ENCODE data around the gene PHACTR4. TPM values are rescaled to one million over a fixed set of nuclear protein-coding genes. Genes with fewer than 3 reads are reported as not detected.

The PHACTR4 gene
- total RNA-seq, 1 experiment from 2014 or later = 35.5 TPM

DNA sequence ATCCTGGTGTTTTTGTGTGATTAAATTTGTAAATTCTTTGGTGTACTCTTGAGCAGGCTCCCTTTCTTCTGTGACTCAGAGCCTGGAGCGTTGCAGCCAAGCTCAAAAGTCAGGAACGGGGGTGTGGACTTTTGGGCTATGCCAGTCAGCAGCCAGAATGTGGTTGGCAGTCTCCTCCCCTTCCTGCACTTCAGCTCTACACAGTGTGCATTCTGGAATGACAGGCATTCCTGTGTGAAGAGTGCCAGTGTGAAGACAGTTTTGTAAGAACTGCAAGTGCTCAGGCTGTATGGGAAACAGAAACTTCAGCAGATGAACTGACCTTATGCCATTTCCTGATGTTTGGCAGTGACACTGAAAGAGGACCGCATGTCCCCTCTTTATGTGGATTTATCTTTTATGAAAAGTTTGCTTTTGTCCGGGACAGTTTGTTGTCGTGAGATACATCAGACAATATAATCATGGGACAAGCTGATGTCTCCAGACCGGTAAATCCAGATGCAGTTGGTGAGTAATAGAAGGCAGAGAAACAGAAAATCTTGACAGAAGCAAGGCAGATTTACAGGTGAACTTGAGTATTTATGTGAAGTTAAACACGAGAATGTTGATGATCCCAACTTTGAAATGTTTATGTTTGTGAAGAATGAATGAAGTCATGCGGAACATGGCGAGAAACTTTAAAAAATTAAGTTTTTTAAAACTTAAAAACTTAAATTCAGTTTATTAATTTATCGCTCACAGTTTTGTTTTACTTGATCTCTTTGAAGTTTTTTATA lies 68.6 kb downstream of the PHACTR4 start:
- TF ChIP-seq CTCF (IDR thresholded peaks at IDR 0.05; ENCODE audit: insufficient read depth in 1 of 2, low read depth in 1 of 2, low read length in 1 of 2, severe bottlenecking in 1 of 2, unreplicated experiment in 1 of 2) = no peak
- Mint-ChIP-seq H3K4me1 (ENCODE audit: low read depth, unreplicated experiment) (peaks cover 6% of the 10 kb centered on the region), H3K9me3 (ENCODE audit: unreplicated experiment) (no peaks in the 10 kb centered on the region), H3K4me3 (ENCODE audit: unreplicated experiment) (peak overlapping the region; percentile 62), H3K27ac (ENCODE audit: unreplicated experiment) (peak overlapping the region; percentile 79), H3K36me3 (ENCODE audit: insufficient read depth, unreplicated experiment) (peaks cover 5% of the 10 kb centered on the region), H3K27me3 (ENCODE audit: insufficient read depth, unreplicated experiment) (no peaks in the 10 kb centered on the region)
- Histone ChIP-seq H3K4me3 (ENCODE audit: low read depth, low read length) (no peak overlapping the region), H3K9me3 (no peaks in the 10 kb centered on the region), H3K36me3 (ENCODE audit: control insufficient read depth, insufficient read depth, low read length) (no peaks in the 10 kb centered on the region), H3K4me1 (peaks cover 5% of the 10 kb centered on the region; the same call in 1 of the 2 replicates), H3K27me3 (replicated peaks; ENCODE audit: control insufficient read depth, insufficient read depth, low read length) (no peaks in the 10 kb centered on the region)
- BruUV-seq (replicated peaks) = TSS peak; percentile 84
- intact Hi-C loops (cut with micrococcal nuclease; ENCODE audit: unreplicated experiment) = no loop called here
- DNase-seq = peak; percentile 57 to 62
- CTCF ChIA-PET = no interaction called here
- POLR2A ChIA-PET = interaction anchor here (0.8 kb wide), 1 partner anchor 67 kb away, joined by 3 read pairs; no protein-coding TSS in a partner anchor

GRCh38 chr1:28439320-28439719 lies 69.8 kb downstream of the PHACTR4 start:
- H3K27ac Mint-ChIP-seq (ENCODE audit: unreplicated experiment) = no peak overlapping the region
- no peaks in the 10 kb centered on the region for H3K36me3 ChIP-seq (ENCODE audit: control insufficient read depth, insufficient read depth, low read length)
- peaks cover 5% of the 10 kb centered on the region; the same call in 1 of the 2 replicates for H3K4me1 ChIP-seq
- POLR2A ChIA-PET = no interaction called here
- peaks cover 6% of the 10 kb centered on the region for H3K4me1 Mint-ChIP-seq (ENCODE audit: low read depth, unreplicated experiment)
- BruUV-seq (replicated peaks) = no TSS peak
- no peaks in the 10 kb centered on the region for H3K9me3 ChIP-seq
- TF ChIP-seq CTCF (IDR thresholded peaks at IDR 0.05; ENCODE audit: insufficient read depth in 1 of 2, low read depth in 1 of 2, low read length in 1 of 2, severe bottlenecking in 1 of 2, unreplicated experiment in 1 of 2) = no peak
- no peaks in the 10 kb centered on the region for H3K9me3 Mint-ChIP-seq (ENCODE audit: unreplicated experiment)
- DNase-seq = no peak
- no peaks in the 10 kb centered on the region for H3K27me3 ChIP-seq (replicated peaks; ENCODE audit: control insufficient read depth, insufficient read depth, low read length)
- no peak overlapping the region for H3K4me3 ChIP-seq (ENCODE audit: low read depth, low read length)
- intact Hi-C loops (cut with micrococcal nuclease; ENCODE audit: unreplicated experiment) = no loop called here
- no peaks in the 10 kb centered on the region for H3K27me3 Mint-ChIP-seq (ENCODE audit: insufficient read depth, unreplicated experiment)
- no peak overlapping the region for H3K4me3 Mint-ChIP-seq (ENCODE audit: unreplicated experiment)
- CTCF ChIA-PET = no interaction called here
- H3K36me3 Mint-ChIP-seq (ENCODE audit: insufficient read depth, unreplicated experiment) = peaks cover 5% of the 10 kb centered on the region

GRCh38 chr1:28441674-28442073 lies 72.1 kb downstream of the PHACTR4 start:
- CTCF ChIA-PET = no interaction called here
- Histone ChIP-seq H3K9me3 (no peaks in the 10 kb centered on the region), H3K27me3 (replicated peaks; ENCODE audit: control insufficient read depth, insufficient read depth, low read length) (no peaks in the 10 kb centered on the region), H3K4me1 (peaks cover 5% of the 10 kb centered on the region; the same call in 1 of the 2 replicates), H3K4me3 (ENCODE audit: low read depth, low read length) (no peak overlapping the region), H3K36me3 (ENCODE audit: control insufficient read depth, insufficient read depth, low read length) (no peaks in the 10 kb centered on the region)
- no peak overlapping the region for H3K27ac Mint-ChIP-seq (ENCODE audit: unreplicated experiment)
- intact Hi-C loops (cut with micrococcal nuclease; ENCODE audit: unreplicated experiment) = no loop called here
- no peaks in the 10 kb centered on the region for H3K9me3 Mint-ChIP-seq (ENCODE audit: unreplicated experiment)
- no peak overlapping the region for H3K4me3 Mint-ChIP-seq (ENCODE audit: unreplicated experiment)
- no peak for TF ChIP-seq CTCF (IDR thresholded peaks at IDR 0.05; ENCODE audit: insufficient read depth in 1 of 2, low read depth in 1 of 2, low read length in 1 of 2, severe bottlenecking in 1 of 2, unreplicated experiment in 1 of 2)
- DNase-seq = no peak
- no TSS peak for BruUV-seq (replicated peaks)
- POLR2A ChIA-PET = no interaction called here
- peaks cover 5% of the 10 kb centered on the region for H3K36me3 Mint-ChIP-seq (ENCODE audit: insufficient read depth, unreplicated experiment)
- H3K27me3 Mint-ChIP-seq (ENCODE audit: insufficient read depth, unreplicated experiment) = no peaks in the 10 kb centered on the region
- H3K4me1 Mint-ChIP-seq (ENCODE audit: low read depth, unreplicated experiment) = peaks cover 6% of the 10 kb centered on the region

Data from Caco-2 (cell line).